T-cell (primary cell): ENCODE measurements around the gene SLAMF7. TPM values are rescaled to one million over a fixed set of nuclear protein-coding genes. Genes with fewer than 3 reads are reported as not detected.

Experiments
- ATAC-seq, 4 experiments: fragments of 200-7000 bp in 3 of 4; fragments of 150-1000 bp in 1 of 4; cut with Tn5 transposase; replicated peaks in 1 of 4; 1 replicate in 3 of 4; 2 replicates in 1 of 4; pipeline ENCODE4 v1.10.0; 2021; ENCODE audit warnings: moderate library complexity in 3 of 4, mild to moderate bottlenecking in 2 of 4, moderate number of reproducible peaks in 1 of 4
- CTCF ChIA-PET, 2 donors: fragments of 300-600 bp; sonication (Branson Sonifier 250); formaldehyde crosslinking; loops; one replicate each; lab custom pipeline; 2022; ENCODE audit warnings: antibody characterized with exemption in 2 of 2; lab: Charles Lee
- POLR2A ChIA-PET, 2 donors: fragments of 300-600 bp; sonication (Branson Sonifier 250); formaldehyde crosslinking; loops; one replicate each; lab custom pipeline; 2022; ENCODE audit warnings: antibody characterized with exemption in 2 of 2; lab: Charles Lee
- DNase-seq, 35 experiments: peaks; one replicate each; pipeline versions ENCODE4 v3.0.0 to v3.0.0-alpha.2; 2013 to 2023
- H3K27ac ChIP-seq: one replicate; pipeline ENCODE4 v1.5.1; 2013; ENCODE audit warnings: low read length
- H3K27me3 ChIP-seq, 2 experiments: replicated peaks in 1 of 2; 1 replicate in 1 of 2; 2 replicates in 1 of 2; pipeline versions ENCODE4 v1.6.1 to v1.7.0; 2013; ENCODE audit warnings: low read length in 1 of 2, mixed read lengths in 1 of 2; ENCODE audit not compliant: control insufficient read depth in 2 of 2, insufficient read depth in 2 of 2; ENCODE audit errors: extremely low read depth in 1 of 2
- H3K36me3 ChIP-seq, 2 donors: 1 replicate in 1 of 2; 2 replicates in 1 of 2; pipeline versions ENCODE4 v1.6.1 to v1.7.0; 2013; ENCODE audit warnings: low read length in 1 of 2; ENCODE audit not compliant: control insufficient read depth in 2 of 2, insufficient read depth in 1 of 2; ENCODE audit errors: extremely low read depth in 1 of 2
- H3K4me1 ChIP-seq, 2 experiments: 1 replicate in 1 of 2; 2 replicates in 1 of 2; pipeline versions ENCODE4 v1.6.1 to v1.7.0; 2013; ENCODE audit warnings: low read length in 2 of 2, mixed read lengths in 1 of 2; ENCODE audit not compliant: insufficient read depth in 2 of 2, control insufficient read depth in 1 of 2; ENCODE audit errors: extremely low read depth in 1 of 2
- H3K4me3 ChIP-seq, 2 donors: 1 replicate in 1 of 2; 2 replicates in 1 of 2; pipeline versions ENCODE4 v1.5.1 to v1.7.0; 2013; ENCODE audit warnings: mild to moderate bottlenecking in 2 of 2, low read length in 1 of 2, moderate library complexity in 1 of 2; ENCODE audit not compliant: control insufficient read depth in 1 of 2; ENCODE audit errors: extremely low read depth in 1 of 2
- H3K9me3 ChIP-seq: 2 replicates; pipeline ENCODE4 v1.7.0; 2013
- H3K27ac Mint-ChIP-seq, 2 donors: one replicate each; pipeline ENCODE4 v1.8.0; 2020 to 2021; ENCODE audit warnings: mild to moderate bottlenecking in 2 of 2, mixed read lengths in 2 of 2
- H3K27me3 Mint-ChIP-seq, 2 donors: one replicate each; pipeline ENCODE4 v1.8.0; 2021 to 2022; ENCODE audit warnings: mixed read lengths in 2 of 2
- H3K36me3 Mint-ChIP-seq: one replicate; pipeline ENCODE4 v1.8.0; 2021; ENCODE audit warnings: mixed read lengths
- H3K4me1 Mint-ChIP-seq, 3 donors: one replicate each; pipeline ENCODE4 v1.8.0; 2020 to 2022; ENCODE audit warnings: mixed read lengths in 3 of 3, mild to moderate bottlenecking in 1 of 3
- H3K4me3 Mint-ChIP-seq, 3 donors: one replicate each; pipeline ENCODE4 v1.8.0; 2020 to 2022; ENCODE audit warnings: mild to moderate bottlenecking in 3 of 3, mixed read lengths in 3 of 3, moderate library complexity in 3 of 3
- H3K9me3 Mint-ChIP-seq, 3 donors: one replicate each; pipeline ENCODE4 v1.8.0; 2020 to 2022; ENCODE audit warnings: mixed read lengths in 3 of 3
- WGBS: methylation state at CpG from one replicate; pipeline ENCODE4 v1.1.5; 2013; ENCODE audit warnings: missing lambda C conversion rate; ENCODE audit not compliant: insufficient coverage; 5-methylcytosine and 5-hydroxymethylcytosine counted together
- total RNA-seq, 35 experiments: library from RNA in 6 of 35; stranded (reverse) in 6 of 35; fragments of 120-200 nt in 1 of 35; gene quantifications; one replicate each; pipeline versions ENCODE4 v1.2.1 to v1.2.4 and lab custom pipeline; 2013 to 2026

The SLAMF7 gene
- total RNA-seq, 5 donors from 2014 or later (not counting 1 experiment from before 2014, with no cell fraction given) = 9.5 to 32.0 (median 25.5) TPM

GRCh38 chr1:160798439-160798838 lies 59.4 kb downstream of the SLAMF7 start:
- ChIA-PET CTCF (interaction anchor here (0.6 to 3.9 kb wide), 15 partner anchors 8 to 492 kb away, joined by 3 to 19 read pairs (median 4); partner anchors contain the start of gene ITLN2 (in 1 of the 2)), POLR2A (interaction anchor here (0.6 to 1.6 kb wide), 4 partner anchors 8 to 21 kb away, joined by 3 to 6 read pairs (median 3); no protein-coding TSS in a partner anchor)
- Mint-ChIP-seq H3K36me3 (peaks cover 35% of the 10 kb centered on the region), H3K27ac (peak overlapping the region; percentile 99), H3K27me3 (no peaks in the 10 kb centered on the region), H3K4me1 (peaks cover 61 to 86% (median 77%) of the 10 kb centered on the region in 3 donors), H3K9me3 (no peaks in the 10 kb centered on the region), H3K4me3 (peak overlapping the region; percentile 93 to 99 (median 98))
- Histone ChIP-seq H3K27ac (peak overlapping the region; percentile 93), H3K27me3 (no peaks in the 10 kb centered on the region), H3K4me3 (peak overlapping the region; percentile 72 to 92), H3K36me3 (peaks cover 6 to 33% of the 10 kb centered on the region in 2 donors), H3K4me1 (peaks cover 45 to 51% of the 10 kb centered on the region in 2 experiments), H3K9me3 (no peaks in the 10 kb centered on the region)
- ATAC-seq = no peak
- DNase-seq = no peak
- 60% methylated on average over 1 of the region's 2 CpGs for WGBS

GRCh38 chr1:160799641-160800040 lies 60.6 kb downstream of the SLAMF7 start:
- ATAC-seq = no peak

GRCh38 chr1:160800142-160800541 lies 61.1 kb downstream of the SLAMF7 start:
- no peak for ATAC-seq
- ChIA-PET POLR2A (interaction anchor here in 1 of 2 donors (0.6 kb wide), 1 partner anchor 92 kb away, joined by 3 read pairs; no protein-coding TSS in a partner anchor), CTCF (interaction anchor here in 1 of 2 donors (2.7 kb wide), 1 partner anchor 32 kb away, joined by 11 read pairs; no protein-coding TSS in a partner anchor)
- Mint-ChIP-seq H3K9me3 (no peaks in the 10 kb centered on the region), H3K27ac (peak overlapping the region; percentile 99), H3K36me3 (peaks cover 52% of the 10 kb centered on the region), H3K4me1 (peaks cover 66 to 91% (median 83%) of the 10 kb centered on the region in 3 donors), H3K4me3 (peak overlapping the region; percentile 93 to 99 (median 98)), H3K27me3 (no peaks in the 10 kb centered on the region)
- H3K4me3 ChIP-seq = peak overlapping the region; percentile 72 to 92
- H3K4me1 ChIP-seq = peaks cover 45 to 51% of the 10 kb centered on the region in 2 experiments
- no peaks in the 10 kb centered on the region for H3K27me3 ChIP-seq
- DNase-seq = no peak
- peaks cover 7% of the 10 kb centered on the region for H3K9me3 ChIP-seq
- peak overlapping the region; percentile 93 for H3K27ac ChIP-seq
- WGBS = no CpG with 5 or more reads among the region's 1 CpG
- H3K36me3 ChIP-seq = peaks cover 10 to 36% of the 10 kb centered on the region in 2 donors

More at GRCh38 chr1:160799641-160800040, 60.6 kb downstream of the SLAMF7 start:
- H3K36me3 ChIP-seq = peaks cover 10 to 36% of the 10 kb centered on the region in 2 donors
- peak overlapping the region; percentile 93 to 99 (median 98) for H3K4me3 Mint-ChIP-seq
- H3K9me3 ChIP-seq = peaks cover 7% of the 10 kb centered on the region
- no peak for DNase-seq
- H3K4me1 ChIP-seq = peaks cover 45 to 55% of the 10 kb centered on the region in 2 experiments
- H3K4me1 Mint-ChIP-seq = peaks cover 66 to 91% (median 82%) of the 10 kb centered on the region in 3 donors
- H3K27me3 ChIP-seq = no peaks in the 10 kb centered on the region
- 57% methylated on average over 4 of the region's 5 CpGs for WGBS
- H3K4me3 ChIP-seq = peak overlapping the region; percentile 72 to 92
- CTCF ChIA-PET = interaction anchor here (1.7 to 2.7 kb wide), 2 partner anchors 31 kb away, joined by 10 to 11 read pairs; no protein-coding TSS in a partner anchor
- peak overlapping the region; percentile 99 for H3K27ac Mint-ChIP-seq
- peaks cover 47% of the 10 kb centered on the region for H3K36me3 Mint-ChIP-seq
- POLR2A ChIA-PET = interaction anchor here in 1 of 2 donors (0.6 kb wide), 1 partner anchor 91 kb away, joined by 3 read pairs; no protein-coding TSS in a partner anchor
- H3K27ac ChIP-seq = peak overlapping the region; percentile 93
- H3K27me3 Mint-ChIP-seq = no peaks in the 10 kb centered on the region
- H3K9me3 Mint-ChIP-seq = no peaks in the 10 kb centered on the region

GRCh38 chr1:160800645-160801408 lies 61.8 kb downstream of the SLAMF7 start:
- H3K4me1 Mint-ChIP-seq = peaks cover 66 to 91% (median 83%) of the 10 kb centered on the region in 3 donors
- DNase-seq (peak in 1 of 35 experiments; percentile 70), ATAC-seq (peak in 3 of 4 experiments; percentile 34 to 52 (median 45))
- H3K27me3 Mint-ChIP-seq = no peaks in the 10 kb centered on the region
- WGBS = no CpG with 5 or more reads among the region's 4 CpGs
- peaks cover 10 to 39% of the 10 kb centered on the region in 2 donors for H3K36me3 ChIP-seq
- H3K9me3 Mint-ChIP-seq = peaks cover 0 to 4% (median 0%) of the 10 kb centered on the region in 3 donors
- ChIA-PET CTCF (interaction anchor here in 1 of 2 donors (0.5 kb wide), 1 partner anchor 33 kb away, joined by 3 read pairs; no protein-coding TSS in a partner anchor), POLR2A (no interaction called here)
- H3K36me3 Mint-ChIP-seq = peaks cover 59% of the 10 kb centered on the region
- no peaks in the 10 kb centered on the region for H3K27me3 ChIP-seq
- peaks cover 7% of the 10 kb centered on the region for H3K9me3 ChIP-seq
- H3K27ac Mint-ChIP-seq = peak overlapping the region; percentile 91 to 99
- H3K27ac ChIP-seq = peak overlapping the region; percentile 93
- H3K4me3 ChIP-seq = peak overlapping the region; percentile 72 to 92
- peaks cover 39 to 44% of the 10 kb centered on the region in 2 experiments for H3K4me1 ChIP-seq
- peak overlapping the region; percentile 93 to 99 (median 98) for H3K4me3 Mint-ChIP-seq

GRCh38 chr1:160801836-160802580 lies 63.0 kb downstream of the SLAMF7 start:
- whole genome bisulfite sequencing = 97% methylated on average over 34 of the region's 43 CpGs
- Histone ChIP-seq H3K36me3 (peaks cover 10 to 45% of the 10 kb centered on the region in 2 donors), H3K27me3 (no peaks in the 10 kb centered on the region), H3K4me3 (no peak overlapping the region), H3K9me3 (peaks cover 12% of the 10 kb centered on the region), H3K27ac (no peak overlapping the region), H3K4me1 (peaks cover 39 to 40% of the 10 kb centered on the region in 2 experiments)
- Mint-ChIP-seq H3K4me3 (peak overlapping the region; percentile 93 to 99 (median 98)), H3K27ac (peak overlapping the region; percentile 91 to 99), H3K27me3 (no peaks in the 10 kb centered on the region), H3K36me3 (peaks cover 69% of the 10 kb centered on the region), H3K4me1 (peaks cover 73 to 95% (median 87%) of the 10 kb centered on the region in 3 donors), H3K9me3 (peaks cover 6 to 14% (median 7%) of the 10 kb centered on the region in 3 donors)
- POLR2A ChIA-PET = interaction anchor here in 1 of 2 donors (0.6 kb wide), 1 partner anchor 86 kb away, joined by 3 read pairs; no protein-coding TSS in a partner anchor
- no peak for DNase-seq
- CTCF ChIA-PET = interaction anchor here (0.8 to 1.6 kb wide), 2 partner anchors 9 to 34 kb away, joined by 4 read pairs; no protein-coding TSS in a partner anchor
- ATAC-seq = no peak
